Upper lobe of left lung (tissue), 6 donors: ENCODE results near the gene LRRK1. TPM values are rescaled to one million over a fixed set of nuclear protein-coding genes. Genes with fewer than 3 reads are reported as not detected.

Source experiments
- ATAC-seq, 2 donors: fragments of 200-7000 bp; cut with Tn5 transposase; one replicate each; pipeline ENCODE4 v1.9.1; 2022; ENCODE audit warnings: mild to moderate bottlenecking in 2 of 2, moderate library complexity in 2 of 2; ENCODE audit not compliant: low FRiP score in 2 of 2
- DNase-seq, 2 donors: peaks; one replicate each; pipeline ENCODE4 v3.0.0-alpha.2; 2019 to 2020
- H3K27ac ChIP-seq, 4 donors: fragments of 200-600 bp; sonication (generic); one replicate each; pipeline ENCODE4 v1.5.1; 2016 to 2019
- H3K27me3 ChIP-seq, 4 donors: fragments of 200-600 bp; sonication (generic); one replicate each; pipeline ENCODE4 v1.5.1; 2017 to 2019
- H3K36me3 ChIP-seq, 4 donors: fragments of 200-600 bp; sonication (generic); one replicate each; pipeline ENCODE4 v1.5.1; 2016 to 2019
- H3K4me1 ChIP-seq, 4 donors: fragments of 200-600 bp; sonication (generic); one replicate each; pipeline ENCODE4 v1.5.1; 2018 to 2019
- H3K4me3 ChIP-seq, 4 donors: fragments of 200-600 bp; sonication (generic); one replicate each; pipeline ENCODE4 v1.5.1; 2017 to 2019; ENCODE audit warnings: mild to moderate bottlenecking in 2 of 4, moderate library complexity in 1 of 4
- H3K9me3 ChIP-seq, 4 donors: fragments of 200-600 bp; sonication (generic); one replicate each; pipeline ENCODE4 v1.5.1; 2018 to 2019
- EP300 ChIP-seq, 4 donors: sonication (generic); formaldehyde crosslinking; IDR thresholded peaks; one replicate each; pipeline ENCODE4 v1.5.1; 2017; ENCODE audit warnings: antibody characterized with exemption in 4 of 4, control low read depth in 2 of 4
- POLR2A ChIP-seq, 4 donors: fragments of 450-650 bp; IDR thresholded peaks; one replicate each; pipeline ENCODE4 v1.5.1; 2016 to 2017; ENCODE audit warnings: antibody characterized with exemption in 4 of 4, mild to moderate bottlenecking in 2 of 4
- POLR2AphosphoS5 ChIP-seq, 2 donors: sonication (generic); formaldehyde crosslinking; IDR thresholded peaks; one replicate each; pipeline ENCODE4 v1.5.1; 2017; ENCODE audit warnings: antibody characterized with exemption in 2 of 2
- WGBS, 2 donors: methylation state at CpG; one replicate each; pipeline ENCODE4 v1.1.5; 2017 to 2018; 5-methylcytosine and 5-hydroxymethylcytosine counted together
- total RNA-seq, 6 donors: library from RNA; depleted of rRNA in 4 of 6; stranded (reverse); fragments of >200 nt in 4 of 6; gene quantifications; one replicate each; pipeline versions ENCODE4 v1.1.0 to v1.2.1, GENCODE V29; 2016 to 2021
- TF ChIP-seq, protein P1 (sequence below), 6 experiments: fragments of 450-650 bp in 4 of 6; fragments of 200-600 bp in 2 of 6; sonication (generic) in 2 of 6; IDR thresholded peaks; one replicate each; pipeline ENCODE4 v1.5.1; 2016 to 2019; ENCODE audit warnings: antibody characterized with exemption in 6 of 6
- donor health status: DM: no; HTN: no; CAD: no; lungs with moderate emphysema.
- donor health status: DM: no; HTN: yes; CAD: no; lungs with severe emphysema.

The LRRK1 gene
- total RNA-seq, 6 donors from 2014 or later: 15.0 to 47.1 (median 31.2) TPM

DNA sequence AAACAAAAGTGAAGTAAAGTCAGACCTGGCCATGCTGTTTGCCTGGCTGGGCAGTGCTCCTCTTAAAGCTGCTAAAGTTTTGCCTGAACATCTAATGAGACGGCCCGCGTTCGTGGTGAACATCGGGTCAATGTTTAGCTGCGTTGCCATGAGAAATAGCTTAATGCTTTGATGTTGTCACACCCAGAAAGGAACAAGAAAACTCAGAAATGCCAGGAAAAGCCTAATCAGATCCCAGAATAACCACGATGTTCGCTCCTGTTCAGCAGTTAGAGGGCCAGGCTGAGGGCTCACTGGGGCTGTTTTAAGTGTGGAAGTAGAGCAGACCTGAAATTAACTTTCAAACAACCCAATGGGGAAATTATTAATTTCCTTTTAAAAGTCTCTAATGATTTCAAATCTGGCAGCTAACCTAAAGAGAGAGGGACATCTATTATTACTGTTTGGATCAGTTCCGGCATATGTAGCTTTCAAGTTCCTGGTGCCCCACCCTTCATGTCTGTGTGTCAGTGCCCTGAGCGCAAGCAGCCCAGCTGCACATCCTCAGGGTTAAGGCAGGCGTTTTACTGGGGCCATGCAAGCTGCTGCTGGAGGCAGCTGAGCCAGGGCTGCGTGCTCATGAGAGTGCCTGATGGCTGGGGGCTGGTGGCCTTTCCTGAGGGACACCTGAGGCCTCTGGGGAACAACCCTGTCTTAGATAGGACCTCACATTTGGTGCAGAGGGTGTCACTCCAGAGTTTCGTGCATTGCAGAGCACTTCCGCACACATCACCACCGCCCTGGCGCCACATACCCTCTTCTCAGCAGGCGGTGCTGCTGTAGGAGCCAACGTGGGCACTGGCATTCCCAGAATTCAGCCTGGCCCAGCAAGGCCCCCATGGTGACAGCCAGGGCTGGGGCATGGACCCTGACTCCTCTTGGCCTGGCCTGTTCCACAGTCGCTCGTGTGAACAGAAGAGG is 76.6 kb downstream of the LRRK1 start:
- H3K27ac ChIP-seq: no peak overlapping the region
- H3K9me3 ChIP-seq: no peaks in the 10 kb centered on the region
- H3K4me3 ChIP-seq: no peak overlapping the region
- ATAC-seq (peak; percentile 12 to 26), DNase-seq (no peak)
- H3K36me3 ChIP-seq: no peaks in the 10 kb centered on the region
- 69 to 72% methylated on average over 13 to 20 of the region's 20 CpGs for WGBS, 2 donors
- no peak for TF ChIP-seq POLR2A (IDR thresholded peaks at IDR 0.05)
- TF ChIP-seq POLR2AphosphoS5 (IDR thresholded peaks at IDR 0.05): no peak
- TF ChIP-seq, protein P1, sequence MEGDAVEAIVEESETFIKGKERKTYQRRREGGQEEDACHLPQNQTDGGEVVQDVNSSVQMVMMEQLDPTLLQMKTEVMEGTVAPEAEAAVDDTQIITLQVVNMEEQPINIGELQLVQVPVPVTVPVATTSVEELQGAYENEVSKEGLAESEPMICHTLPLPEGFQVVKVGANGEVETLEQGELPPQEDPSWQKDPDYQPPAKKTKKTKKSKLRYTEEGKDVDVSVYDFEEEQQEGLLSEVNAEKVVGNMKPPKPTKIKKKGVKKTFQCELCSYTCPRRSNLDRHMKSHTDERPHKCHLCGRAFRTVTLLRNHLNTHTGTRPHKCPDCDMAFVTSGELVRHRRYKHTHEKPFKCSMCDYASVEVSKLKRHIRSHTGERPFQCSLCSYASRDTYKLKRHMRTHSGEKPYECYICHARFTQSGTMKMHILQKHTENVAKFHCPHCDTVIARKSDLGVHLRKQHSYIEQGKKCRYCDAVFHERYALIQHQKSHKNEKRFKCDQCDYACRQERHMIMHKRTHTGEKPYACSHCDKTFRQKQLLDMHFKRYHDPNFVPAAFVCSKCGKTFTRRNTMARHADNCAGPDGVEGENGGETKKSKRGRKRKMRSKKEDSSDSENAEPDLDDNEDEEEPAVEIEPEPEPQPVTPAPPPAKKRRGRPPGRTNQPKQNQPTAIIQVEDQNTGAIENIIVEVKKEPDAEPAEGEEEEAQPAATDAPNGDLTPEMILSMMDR (IDR thresholded peaks at IDR 0.05): no peak
- no peak for TF ChIP-seq EP300 (IDR thresholded peaks at IDR 0.05)
- H3K27me3 ChIP-seq: no peaks in the 10 kb centered on the region
- peaks cover 0 to 10% (median 2%) of the 10 kb centered on the region in 4 donors for H3K4me1 ChIP-seq

DNA sequence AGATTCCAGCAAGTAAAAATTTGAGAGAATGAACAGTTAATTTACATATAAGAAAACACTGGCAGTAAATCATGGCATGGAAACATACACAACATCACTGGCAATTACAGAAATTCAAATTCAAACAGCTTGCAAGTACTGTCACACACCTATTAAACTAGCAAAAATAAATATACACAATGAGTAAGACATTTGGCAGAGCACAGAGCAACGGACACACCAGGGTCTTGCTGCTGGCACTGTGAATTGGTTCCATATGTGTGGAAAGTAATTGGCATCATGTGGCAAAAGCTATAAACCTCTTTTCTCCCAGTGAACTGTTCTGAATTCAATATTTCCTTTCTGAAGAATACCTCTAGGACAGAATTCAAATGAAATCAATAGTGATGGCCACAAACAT is 78.3 kb downstream of the LRRK1 start:
- H3K36me3 ChIP-seq: no peaks in the 10 kb centered on the region
- WGBS, 2 donors: 71% methylated on average over 1 of the region's 1 CpG
- H3K4me3 ChIP-seq: no peak overlapping the region
- H3K27me3 ChIP-seq: no peaks in the 10 kb centered on the region
- ATAC-seq (no peak), DNase-seq (no peak)
- H3K27ac ChIP-seq: no peak overlapping the region
- H3K9me3 ChIP-seq: no peaks in the 10 kb centered on the region
- H3K4me1 ChIP-seq: peaks cover 0 to 10% (median 2%) of the 10 kb centered on the region in 4 donors
- TF ChIP-seq, protein P1 (IDR thresholded peaks at IDR 0.05): no peak
- TF ChIP-seq POLR2AphosphoS5 (IDR thresholded peaks at IDR 0.05) (no peak), POLR2A (IDR thresholded peaks at IDR 0.05) (no peak), EP300 (IDR thresholded peaks at IDR 0.05) (no peak)

DNA sequence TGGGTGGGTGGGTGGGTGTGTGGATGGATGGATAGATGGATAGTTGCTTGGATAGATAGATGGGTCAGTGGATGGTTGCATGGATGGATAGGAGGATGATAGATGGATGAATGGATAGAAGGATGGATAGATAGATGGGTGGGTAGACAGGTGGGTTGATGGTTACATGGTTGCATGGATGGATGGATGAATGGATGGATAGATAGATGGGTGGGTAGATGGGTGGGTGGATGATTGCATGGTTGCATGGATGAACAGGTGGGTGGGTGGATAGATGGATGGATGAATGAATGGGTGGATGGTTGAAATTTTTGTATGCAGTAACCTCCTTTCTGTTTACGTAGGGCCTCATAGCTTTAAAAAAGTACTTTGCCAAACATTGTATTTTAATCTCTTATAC is 79.5 kb downstream of the LRRK1 start:
- Histone ChIP-seq H3K27ac (no peak overlapping the region), H3K9me3 (no peaks in the 10 kb centered on the region), H3K36me3 (no peaks in the 10 kb centered on the region), H3K27me3 (no peaks in the 10 kb centered on the region), H3K4me3 (no peak overlapping the region), H3K4me1 (peaks cover 0 to 10% (median 2%) of the 10 kb centered on the region in 4 donors)
- WGBS, 2 donors: 91 to 96% methylated on average over 1 of the region's 1 CpG
- no peak for TF ChIP-seq POLR2AphosphoS5 (IDR thresholded peaks at IDR 0.05)
- no peak for TF ChIP-seq EP300 (IDR thresholded peaks at IDR 0.05)
- TF ChIP-seq, protein P1 (IDR thresholded peaks at IDR 0.05): no peak
- TF ChIP-seq POLR2A (IDR thresholded peaks at IDR 0.05): no peak
- ATAC-seq (no peak), DNase-seq (no peak)

DNA sequence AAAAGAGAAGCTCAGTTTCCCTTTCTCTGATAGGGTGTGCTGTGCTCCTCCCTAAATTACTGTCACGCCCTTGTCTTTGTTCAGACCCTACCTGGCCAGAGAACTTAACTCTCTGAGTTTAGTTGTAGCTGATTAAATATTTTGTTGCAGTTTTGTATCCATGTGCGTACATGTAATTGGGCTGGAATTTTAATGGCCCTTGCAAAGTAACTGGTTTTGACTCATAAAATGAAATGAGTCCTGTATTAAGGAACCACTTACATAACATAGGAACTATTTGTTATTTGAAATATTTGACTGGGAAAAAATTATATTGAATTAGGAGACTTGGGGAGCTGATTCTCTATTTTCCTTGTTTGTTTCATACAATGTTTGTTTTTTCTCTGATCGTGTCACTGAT is 80.2 kb downstream of the LRRK1 start:
- Histone ChIP-seq H3K9me3 (no peaks in the 10 kb centered on the region), H3K27ac (no peak overlapping the region), H3K27me3 (no peaks in the 10 kb centered on the region), H3K4me3 (no peak overlapping the region), H3K36me3 (no peaks in the 10 kb centered on the region), H3K4me1 (peaks cover 0 to 7% (median 2%) of the 10 kb centered on the region in 4 donors)
- DNase-seq (no peak), ATAC-seq (no peak)
- 75 to 78% methylated on average over 3 of the region's 3 CpGs for WGBS, 2 donors
- TF ChIP-seq, protein P1 (IDR thresholded peaks at IDR 0.05): no peak
